HG03139 (cell line): ENCODE data around the gene ALK.

Experiments
- ATAC-seq: cut with Tn5 transposase; IDR thresholded peaks from one replicate; pipeline ENCODE4 v1.9.1; 2021; ENCODE audit not compliant: unreplicated experiment

Gene ALK

DNA sequence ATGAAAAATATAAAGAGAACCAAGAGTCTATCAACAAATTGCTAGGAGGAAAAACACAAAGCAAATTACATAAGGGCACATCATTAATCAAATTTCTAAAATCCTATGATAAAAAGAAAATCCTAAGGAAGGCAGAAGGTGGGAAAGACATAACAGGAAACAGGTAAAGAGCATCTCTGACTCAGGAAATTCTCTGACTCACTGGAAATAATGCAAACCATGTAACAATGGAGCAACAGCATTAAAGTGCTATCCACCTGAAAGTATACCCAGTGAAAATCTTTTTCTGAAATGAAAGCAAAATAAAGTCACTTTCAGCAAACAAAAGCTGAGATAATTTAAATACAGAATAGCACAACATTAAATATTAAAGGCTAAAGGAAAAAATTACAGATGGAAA, 10.9 kb downstream of the ALK start:
- no peak for ATAC-seq

DNA sequence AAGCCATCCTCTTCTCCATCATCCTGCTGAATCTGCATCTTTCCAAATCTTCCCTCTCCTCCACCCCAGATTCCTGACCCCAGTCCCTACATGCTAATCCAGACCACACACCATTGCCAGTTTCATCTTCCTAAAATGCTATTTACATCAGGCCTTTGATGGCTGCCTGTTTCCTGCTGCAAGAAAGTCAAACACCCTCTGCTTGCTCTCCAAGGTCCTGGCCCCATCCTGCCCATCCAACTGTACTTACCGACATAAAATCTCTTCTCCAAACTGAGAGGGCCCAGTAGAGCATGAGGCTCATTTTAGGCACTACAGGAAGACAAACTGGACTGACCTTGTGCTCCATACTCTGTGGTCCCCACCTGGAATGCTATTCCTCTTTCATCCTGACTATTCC, 19.0 kb downstream of the ALK start:
- ATAC-seq: no peak

DNA sequence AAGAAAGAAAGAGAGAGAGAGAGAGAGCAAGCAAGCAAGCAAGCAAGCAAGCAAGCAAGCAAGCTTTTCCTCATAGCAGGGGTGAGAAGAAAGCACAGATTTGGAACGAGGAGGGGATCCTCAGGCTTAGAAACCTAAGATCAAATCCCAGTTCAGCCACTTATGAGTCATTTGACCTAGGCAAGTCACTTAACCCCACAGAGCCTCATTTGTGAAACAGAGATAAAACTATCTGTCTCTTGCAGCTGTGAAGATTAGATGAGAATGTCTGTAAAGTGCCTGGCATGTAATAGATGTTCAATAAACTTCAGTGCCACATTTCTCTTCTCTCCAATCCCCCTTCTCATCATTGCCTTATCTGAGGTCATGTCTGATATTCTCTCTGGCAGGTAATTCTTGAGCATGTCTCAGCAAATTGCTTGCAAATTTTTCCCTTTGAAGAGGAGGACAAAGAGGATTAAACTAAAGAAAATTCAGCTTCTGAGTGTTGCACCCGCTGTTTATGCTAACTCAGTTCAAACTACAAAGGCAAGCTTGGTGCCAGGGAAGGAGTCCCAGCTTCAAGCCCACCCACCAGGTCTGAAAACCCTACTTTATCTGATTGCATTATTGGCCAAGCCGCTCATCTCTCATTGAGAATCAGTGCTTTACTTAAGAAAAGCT, 20.3 kb downstream of the ALK start:
- ATAC-seq: no peak

DNA sequence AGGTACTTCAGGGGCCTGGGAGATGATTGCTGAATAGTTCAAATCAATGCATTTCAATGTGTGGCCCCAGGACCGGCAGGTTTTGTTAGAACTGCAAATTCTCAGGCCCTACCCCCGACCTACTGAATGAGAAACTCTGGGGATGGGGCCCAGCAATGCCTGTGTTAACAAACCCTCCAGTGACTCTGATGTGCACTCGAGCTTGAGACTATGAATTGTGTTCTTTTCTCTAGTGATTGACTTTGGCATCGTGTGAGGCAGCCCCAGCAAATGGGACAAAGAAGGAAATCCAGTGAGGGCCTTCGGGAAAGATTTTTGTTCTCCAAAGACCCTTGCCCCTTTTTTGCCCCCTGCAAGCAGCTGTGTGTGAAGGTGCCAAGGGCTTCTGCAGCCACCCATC, 22.4 kb downstream of the ALK start:
- no peak for ATAC-seq

DNA sequence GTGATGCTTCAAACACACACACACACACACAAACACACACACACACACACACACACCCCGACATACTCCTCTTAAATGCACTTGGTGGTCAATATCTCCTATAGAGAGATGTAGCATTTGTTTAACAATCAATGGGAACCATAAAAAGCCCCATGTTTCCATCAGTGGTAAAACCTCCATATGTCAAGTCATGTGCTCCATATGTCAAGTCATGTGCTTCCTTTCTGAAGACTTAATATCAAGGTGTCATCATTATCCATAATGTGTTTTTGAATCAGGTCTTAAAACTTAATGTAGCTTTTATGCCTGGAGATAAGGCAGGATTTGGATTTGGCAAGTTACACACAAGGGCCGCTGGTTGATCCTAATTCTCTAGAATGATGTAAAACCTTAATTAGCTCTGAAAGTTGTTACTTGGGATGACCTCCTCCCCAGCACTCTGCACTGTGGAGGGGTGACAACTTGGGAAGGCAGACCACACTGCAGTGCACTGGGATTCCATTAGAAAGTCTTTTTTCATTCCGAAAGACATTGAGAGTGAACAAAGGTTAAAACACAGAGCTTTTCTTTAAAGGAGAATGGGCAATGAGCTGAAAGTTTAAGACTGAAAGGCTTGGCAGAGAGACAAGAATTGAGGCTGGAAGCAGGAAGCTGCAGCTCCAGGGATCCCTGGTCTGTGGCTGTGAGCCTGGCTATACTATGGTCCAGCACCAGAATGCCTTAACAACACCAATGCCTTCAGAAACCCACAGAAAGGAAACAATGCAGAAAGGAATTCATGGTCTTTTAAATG, 26.4 kb downstream of the ALK start:
- ATAC-seq: no peak

DNA sequence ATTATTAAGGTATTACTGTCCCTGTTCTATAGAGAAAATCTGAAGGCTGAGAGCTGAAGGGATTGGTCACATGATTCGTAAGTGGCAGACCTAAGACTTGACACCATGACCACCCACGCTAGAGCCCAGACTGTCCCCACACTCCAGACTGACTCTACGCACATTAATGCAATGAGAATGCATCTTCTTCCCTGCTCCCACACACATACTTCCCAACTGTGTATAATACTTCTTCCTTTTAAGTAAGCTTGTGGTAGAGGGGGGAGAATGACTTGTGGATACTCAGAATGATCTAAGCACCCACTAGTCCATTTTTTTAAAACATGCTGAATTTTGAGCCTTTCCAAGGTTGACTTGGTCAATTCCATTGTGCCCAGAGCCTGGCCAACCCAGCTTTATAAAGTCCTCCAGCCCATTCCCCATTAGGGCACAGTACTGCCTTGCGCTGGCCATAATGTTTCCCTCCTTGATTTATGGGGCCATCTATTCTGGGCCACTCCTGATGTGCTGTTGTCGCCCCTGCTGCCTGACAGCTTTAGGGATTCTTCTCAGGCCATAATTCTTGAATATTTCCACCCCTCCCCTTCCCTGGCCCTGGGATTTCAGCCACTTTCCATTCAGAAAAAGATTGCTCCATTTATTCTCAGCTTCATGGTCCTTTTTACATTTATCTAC, 28.7 kb downstream of the ALK start:
- no peak for ATAC-seq

DNA sequence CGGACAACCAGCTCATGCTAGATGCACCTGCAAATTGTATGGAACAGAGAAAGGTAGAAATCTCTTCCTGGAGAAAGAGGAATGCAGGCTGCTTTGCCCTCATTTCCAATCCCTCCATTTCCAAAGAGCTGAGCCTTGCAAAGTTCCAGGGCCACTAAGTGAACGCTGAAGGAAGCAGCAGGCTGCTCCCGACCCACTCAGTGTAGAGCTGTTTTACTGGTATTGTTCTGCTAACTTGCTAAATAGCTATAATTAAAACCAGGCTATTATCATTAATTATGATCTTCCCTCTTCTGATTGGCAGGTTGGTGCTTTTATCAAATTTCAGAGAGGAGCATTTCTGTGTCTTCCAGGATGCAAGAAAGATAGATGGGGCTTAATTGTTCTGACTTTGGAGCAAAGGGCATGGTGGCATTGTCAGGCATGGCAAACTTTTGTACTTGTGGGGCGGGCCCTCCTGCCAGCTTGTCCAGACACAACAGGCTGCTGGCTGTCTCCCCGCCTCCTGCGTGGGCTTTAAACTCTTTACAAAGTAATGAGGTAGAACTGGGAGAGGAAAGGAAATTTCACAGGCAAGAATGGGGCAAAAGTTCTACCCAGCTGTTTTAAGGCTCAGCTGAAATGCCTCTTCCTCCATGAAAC, 40.2 kb downstream of the ALK start:
- ATAC-seq: no peak

DNA sequence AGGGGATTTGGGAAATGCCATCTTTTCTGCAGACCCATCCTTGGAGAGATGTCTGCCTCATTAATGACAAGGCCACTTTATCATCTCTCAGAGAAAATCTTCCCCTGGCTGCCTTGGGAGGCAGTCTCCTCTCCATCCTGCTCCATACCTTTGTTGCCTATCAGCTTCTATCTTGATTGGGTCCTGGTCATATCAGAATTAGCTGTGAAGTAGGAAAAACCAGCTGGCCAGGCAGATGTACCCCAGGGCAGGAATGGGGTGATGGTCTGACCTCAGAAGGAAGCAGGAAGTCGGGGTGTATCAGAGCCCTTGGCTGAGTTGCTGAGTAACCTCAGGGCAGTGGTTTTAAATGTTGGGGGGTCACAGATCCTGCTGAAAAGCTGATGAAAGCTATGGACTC, 41.3 kb downstream of the ALK start:
- ATAC-seq: no peak

DNA sequence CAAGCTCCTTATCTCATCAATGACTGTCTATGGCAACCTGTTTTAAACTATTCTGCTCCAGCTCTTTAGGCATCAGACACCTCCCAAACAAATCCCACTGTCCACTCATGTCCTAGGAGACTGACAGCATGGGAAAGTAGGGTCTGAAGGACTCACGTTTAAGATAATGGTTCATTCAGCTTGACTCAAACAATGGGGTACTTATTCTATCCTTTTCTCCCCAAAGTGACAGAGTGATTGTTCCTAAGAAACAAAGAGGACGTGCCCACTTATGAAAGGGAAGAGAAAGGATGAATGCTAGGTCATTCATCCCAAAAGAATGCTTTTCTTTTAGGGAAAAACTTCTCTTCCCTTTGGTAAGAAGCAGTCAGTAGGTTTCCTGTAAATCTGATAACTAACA, 41.9 kb downstream of the ALK start:
- ATAC-seq: no peak

DNA sequence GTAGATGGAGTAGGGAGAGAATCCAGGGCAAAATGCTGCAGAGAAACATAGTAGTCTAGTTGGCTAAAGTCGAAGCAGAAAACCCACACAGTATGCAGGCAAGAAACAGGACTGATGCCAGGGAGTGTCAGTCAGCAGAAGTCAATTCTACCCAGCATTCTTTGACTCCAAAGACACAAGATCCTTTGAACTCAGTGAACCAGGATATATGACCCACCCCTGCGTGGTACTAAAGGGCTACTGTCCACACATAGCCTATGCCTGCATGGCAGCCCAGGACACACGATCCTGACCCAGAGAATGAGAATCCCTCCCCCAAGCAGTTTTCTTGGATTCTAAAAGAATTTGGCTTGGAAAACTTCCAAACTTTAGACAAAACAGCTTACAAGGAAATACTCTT, 42.5 kb downstream of the ALK start:
- ATAC-seq: no peak

DNA sequence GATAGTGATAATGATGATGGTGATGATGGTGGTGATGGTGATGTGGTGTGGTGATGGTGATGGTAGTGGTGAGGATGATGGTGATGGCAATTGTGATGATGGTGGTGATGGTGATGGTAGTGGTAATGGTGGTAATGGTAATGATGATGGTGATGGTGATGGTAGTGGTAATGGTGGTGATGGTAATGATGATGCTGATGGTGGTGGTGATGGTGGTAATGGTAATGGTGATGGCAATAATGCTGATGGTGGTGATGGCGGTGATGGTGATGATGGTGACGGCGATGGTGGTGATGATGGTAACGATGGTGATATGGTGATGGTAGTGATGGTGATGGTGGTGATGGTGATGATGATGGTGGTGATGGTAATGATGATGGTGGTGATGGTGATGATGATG, 45.0 kb downstream of the ALK start:
- ATAC-seq: no peak

DNA sequence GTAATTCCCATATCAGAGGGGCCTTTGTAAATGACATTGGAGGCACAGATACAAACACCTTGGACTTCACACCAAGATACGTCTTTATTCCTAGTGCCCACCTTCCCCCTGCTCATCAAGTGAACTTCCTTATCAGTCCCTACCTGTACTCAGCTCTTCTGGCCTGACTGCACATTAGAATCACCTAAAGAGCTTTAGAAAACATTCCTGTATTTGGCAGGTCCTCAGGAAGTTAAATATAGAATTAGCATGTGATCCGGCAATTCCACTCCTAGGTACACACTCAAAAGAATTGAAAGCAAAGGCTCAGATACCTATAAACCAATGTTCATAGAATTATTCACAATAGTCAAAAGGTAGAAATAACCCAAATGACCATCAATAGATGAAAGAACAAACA, 46.6 kb downstream of the ALK start:
- ATAC-seq: no peak

DNA sequence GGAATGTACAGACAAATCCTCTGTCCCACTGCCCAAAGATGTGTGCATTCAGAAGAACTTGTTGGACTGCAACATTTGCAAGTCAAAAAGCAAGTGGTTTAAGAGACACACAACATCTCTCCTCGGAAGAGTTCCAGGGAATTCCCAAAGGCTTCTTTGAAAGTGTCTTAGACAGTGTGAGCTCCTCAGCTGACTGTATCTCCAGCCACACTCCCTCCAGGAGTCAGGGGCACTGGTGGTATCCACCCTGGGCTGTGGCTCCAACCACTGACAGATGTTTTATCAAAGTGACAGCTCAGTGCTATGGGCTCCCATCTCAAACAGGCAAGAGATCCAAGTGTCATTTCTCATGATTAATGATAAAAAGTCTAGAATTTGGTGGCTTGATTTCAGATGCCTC, 48.5 kb downstream of the ALK start:
- ATAC-seq: no peak

DNA sequence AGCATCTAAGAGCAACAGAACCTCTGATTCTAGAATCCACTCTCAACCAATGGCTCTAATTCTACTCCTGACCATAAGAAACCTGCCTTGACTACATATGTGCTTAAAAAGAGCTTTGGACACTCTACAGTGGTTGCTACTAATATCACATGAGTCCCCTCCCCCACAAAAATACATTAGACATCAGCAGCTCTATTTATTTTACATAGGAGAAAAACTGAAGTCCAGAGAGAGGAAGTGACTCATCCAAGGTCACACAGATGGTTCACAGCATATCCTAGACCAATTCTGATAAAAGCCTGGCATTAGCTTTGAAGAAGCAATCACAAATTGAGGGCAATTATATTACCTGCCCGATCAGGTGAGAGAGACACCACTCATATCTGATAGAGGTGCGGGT, 49.8 kb downstream of the ALK start:
- no peak for ATAC-seq

DNA sequence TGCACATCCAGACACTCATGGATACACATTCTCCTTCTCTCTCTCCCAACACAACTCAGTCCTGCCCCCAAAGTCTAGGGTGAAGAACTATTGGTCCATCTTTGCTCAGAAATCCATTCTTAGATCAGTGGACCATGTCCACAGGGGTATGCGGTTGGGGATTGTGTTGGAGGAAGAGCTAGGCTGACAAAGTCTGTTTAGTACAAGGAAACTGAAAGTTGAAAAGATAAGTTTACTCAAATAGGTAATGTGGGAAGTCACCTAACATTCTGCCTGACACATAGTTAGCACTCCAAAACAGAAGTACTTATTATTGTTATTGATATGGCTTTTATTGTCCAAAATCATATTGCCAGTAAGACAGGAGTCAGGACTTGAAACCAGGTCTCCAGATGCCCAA, 55.9 kb downstream of the ALK start:
- no peak for ATAC-seq

DNA sequence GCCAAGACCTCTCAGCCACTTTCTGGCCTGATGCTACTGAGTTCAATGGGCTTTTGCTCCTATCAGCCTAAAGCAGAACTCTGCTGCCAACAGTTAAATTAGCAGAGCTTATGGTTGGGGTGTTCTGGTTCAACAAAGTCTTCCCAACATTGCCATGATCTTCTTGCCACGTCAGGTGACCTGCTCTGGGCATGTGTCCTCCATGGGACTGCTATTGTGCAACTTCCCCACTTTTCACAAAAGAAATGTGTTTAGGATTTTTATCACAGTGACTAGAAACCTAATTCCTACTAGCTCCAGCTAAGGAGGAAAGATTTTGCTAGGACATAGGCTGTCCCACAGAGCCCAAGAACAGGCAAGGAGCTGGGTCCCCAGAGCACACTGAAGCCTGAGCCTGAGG, 56.4 kb downstream of the ALK start:
- ATAC-seq: no peak

DNA sequence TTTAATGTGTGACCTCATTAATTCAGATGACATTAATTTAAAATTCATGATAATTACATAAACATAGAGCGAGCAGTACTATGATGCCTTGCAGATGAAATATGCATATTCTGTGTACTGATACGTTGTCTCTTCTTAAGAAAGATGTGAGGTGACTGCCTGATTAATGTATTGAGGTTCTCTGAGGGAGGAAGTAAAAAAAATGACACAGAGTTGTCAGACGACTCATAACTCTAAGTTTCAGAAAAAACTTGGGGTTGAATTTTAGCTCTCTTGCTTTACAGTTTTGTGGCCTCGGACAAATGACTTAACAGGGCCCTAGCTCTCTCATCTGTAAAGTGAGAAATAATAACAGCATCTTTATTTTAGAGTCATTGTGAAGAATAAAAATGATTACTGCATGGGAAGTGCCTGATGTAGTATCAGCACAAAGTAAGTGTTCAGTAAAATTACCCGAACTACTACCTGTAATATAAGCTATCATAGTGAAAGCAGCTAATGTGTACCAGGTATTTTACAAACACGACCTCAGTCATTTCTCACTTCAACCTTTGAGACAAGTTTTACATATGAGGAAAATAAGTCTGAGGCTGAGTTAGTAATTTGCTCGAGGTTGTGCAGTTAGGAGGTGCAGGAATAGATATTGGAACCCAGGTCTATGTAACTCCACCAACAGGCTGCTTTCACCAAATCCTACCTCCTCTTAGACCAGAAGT, 65.3 kb downstream of the ALK start:
- ATAC-seq: no peak

DNA sequence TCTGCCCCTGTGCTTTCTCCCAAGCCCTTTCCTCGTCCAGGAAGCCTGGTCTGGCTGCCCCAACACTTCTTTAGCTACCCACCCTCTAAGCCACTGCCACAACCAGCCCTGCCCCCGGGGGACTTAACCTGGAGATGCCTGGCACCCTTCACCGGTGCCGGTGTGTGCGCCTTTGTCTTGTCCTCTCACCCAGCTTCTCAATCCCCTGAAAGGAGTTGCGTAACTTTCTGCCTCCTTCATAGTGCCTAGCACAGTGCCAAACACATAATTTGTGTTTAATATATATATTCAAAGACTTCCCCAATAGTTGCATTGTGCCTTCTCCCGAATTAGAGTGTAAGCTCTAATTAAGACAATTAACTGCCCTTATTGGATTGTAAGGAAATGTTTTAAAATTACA, 70.6 kb downstream of the ALK start:
- no peak for ATAC-seq

DNA sequence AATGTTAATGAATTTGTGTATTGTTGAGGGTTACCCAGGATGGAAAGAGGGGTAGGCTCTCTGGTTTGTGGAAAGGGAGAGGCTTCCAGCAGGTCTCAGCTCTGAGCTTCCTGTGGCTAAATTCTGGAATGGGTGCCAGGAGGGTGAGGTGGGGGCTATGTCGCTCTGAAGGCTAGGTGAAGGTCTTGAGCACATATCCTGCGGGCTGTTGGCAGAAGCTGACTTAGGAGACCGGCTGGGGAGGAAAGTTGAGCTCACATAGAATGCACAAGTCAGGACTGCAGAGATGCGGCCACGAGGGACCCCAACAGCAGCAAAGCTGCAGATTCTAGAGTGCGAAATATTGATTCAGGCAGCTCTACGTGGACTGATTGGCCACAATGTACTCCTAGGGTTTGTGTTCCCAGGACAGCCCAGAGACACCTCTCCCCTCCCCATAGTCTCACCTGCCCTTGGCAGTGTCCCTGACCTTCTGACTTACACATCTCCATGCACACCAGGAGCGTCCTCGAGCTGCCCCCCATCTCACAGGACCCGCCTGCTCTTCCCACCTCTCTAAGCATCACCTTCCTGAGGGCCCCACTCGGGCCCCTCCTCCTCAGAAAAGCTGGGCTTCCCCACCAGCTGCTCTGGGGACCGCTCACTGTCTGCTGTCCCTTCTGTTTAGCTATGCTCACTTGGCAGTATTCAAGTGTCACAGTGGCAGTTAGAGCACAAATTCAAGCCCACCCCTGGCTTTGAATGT, 72.6 kb downstream of the ALK start:
- no peak for ATAC-seq

DNA sequence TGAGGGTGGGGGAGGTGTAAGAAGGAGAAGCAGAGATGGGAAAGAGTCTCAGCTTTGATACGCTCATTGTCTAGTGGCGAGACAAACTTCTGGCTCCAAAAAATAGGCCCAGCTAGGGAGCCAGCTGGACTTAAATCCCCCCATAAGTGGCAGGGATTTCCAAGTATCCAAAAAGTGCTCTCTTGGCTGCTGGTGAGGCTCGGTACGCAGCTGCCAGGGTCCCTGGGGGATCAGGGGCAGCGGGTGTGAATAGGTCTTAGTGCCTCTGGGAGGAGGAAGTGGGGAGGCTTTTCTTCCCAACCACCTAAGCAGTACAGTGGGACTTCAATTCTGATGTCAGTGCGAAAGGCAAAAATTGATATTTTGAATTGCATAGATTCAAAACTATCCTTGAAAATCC, 73.5 kb downstream of the ALK start:
- ATAC-seq: no peak
